MM.1S (cell line): ENCODE measurements around the gene HADH.

Source experiments
- DNase-seq: peaks from one replicate; pipeline ENCODE4 v3.0.0-alpha.2; 2015
- H2AFZ ChIP-seq: fragments of 300-600 bp; sonication (generic); 2 replicates; pipeline ENCODE4 v1.6.0; 2016; ENCODE audit warnings: antibody characterized with exemption, low read length
- H3F3A ChIP-seq: fragments of 300-600 bp; sonication (generic); 2 replicates; pipeline ENCODE4 v1.6.1; 2016; ENCODE audit warnings: mild to moderate bottlenecking, antibody characterized with exemption, low read length, moderate library complexity, mixed read lengths; ENCODE audit not compliant: insufficient read depth
- H3K27ac ChIP-seq: fragments of 300-600 bp; sonication (generic); 2 replicates; pipeline ENCODE4 v1.5.1; 2016; ENCODE audit warnings: mild to moderate bottlenecking, low read length
- H3K27me3 ChIP-seq: fragments of 300-600 bp; sonication (generic); replicated peaks from 2 replicates; pipeline ENCODE4 v1.6.0; 2016; ENCODE audit warnings: low read length; ENCODE audit not compliant: insufficient read depth
- H3K36me3 ChIP-seq: fragments of 300-600 bp; sonication (generic); replicated peaks from 2 replicates; pipeline ENCODE4 v1.6.1; 2016; ENCODE audit warnings: mild to moderate bottlenecking, low read length, mixed read lengths; ENCODE audit not compliant: insufficient read depth
- H3K4me1 ChIP-seq: fragments of 300-600 bp; sonication (generic); 2 replicates; pipeline ENCODE4 v1.6.1; 2016; ENCODE audit warnings: low read length, mixed read lengths
- H3K4me2 ChIP-seq: fragments of 300-600 bp; sonication (generic); 2 replicates; pipeline ENCODE4 v1.6.0; 2016; ENCODE audit warnings: low read depth, low read length
- H3K4me3 ChIP-seq: fragments of 300-600 bp; sonication (generic); 2 replicates; pipeline ENCODE4 v1.5.1; 2016; ENCODE audit warnings: low read length, mixed read lengths
- H3K79me2 ChIP-seq: fragments of 300-600 bp; sonication (generic); 2 replicates; pipeline ENCODE4 v1.6.1; 2016; ENCODE audit warnings: mixed run types, low read length, mixed read lengths
- H3K9ac ChIP-seq: fragments of 300-600 bp; sonication (generic); 2 replicates; pipeline ENCODE4 v1.6.1; 2016; ENCODE audit warnings: low read length, mixed read lengths
- H3K9me2 ChIP-seq: fragments of 300-600 bp; sonication (generic); replicated peaks from 2 replicates; pipeline ENCODE4 v1.6.1; 2016; ENCODE audit warnings: mild to moderate bottlenecking, low read length, mixed read lengths; ENCODE audit not compliant: insufficient read depth
- H3K9me3 ChIP-seq: fragments of 300-600 bp; sonication (generic); replicated peaks from 2 replicates; pipeline ENCODE4 v1.6.1; 2016; ENCODE audit warnings: mild to moderate bottlenecking, low read length, mixed read lengths; ENCODE audit not compliant: insufficient read depth
- H4K20me1 ChIP-seq: fragments of 300-600 bp; sonication (generic); 2 replicates; pipeline ENCODE4 v1.6.1; 2016; ENCODE audit warnings: mild to moderate bottlenecking, low read length, moderate library complexity, mixed read lengths; ENCODE audit not compliant: insufficient read depth
- EZH2 ChIP-seq: fragments of 300-600 bp; sonication (generic); optimal IDR thresholded peaks from 2 replicates; pipeline ENCODE3; 2017; ENCODE audit warnings: low read depth, mild to moderate bottlenecking, antibody characterized with exemption, low read length, mixed read lengths
- EZH2phosphoT487 ChIP-seq: fragments of 300-600 bp; sonication (generic); IDR thresholded peaks from 2 replicates; pipeline ENCODE4 v1.6.1; 2018; ENCODE audit warnings: antibody characterized with exemption, low read length
- TF ChIP-seq, protein P1 (sequence below): fragments of 300-600 bp; sonication (generic); IDR thresholded peaks from 2 replicates; pipeline ENCODE4 v1.5.1; 2016; ENCODE audit warnings: antibody characterized with exemption, low read length, mixed read lengths

The HADH gene

DNA sequence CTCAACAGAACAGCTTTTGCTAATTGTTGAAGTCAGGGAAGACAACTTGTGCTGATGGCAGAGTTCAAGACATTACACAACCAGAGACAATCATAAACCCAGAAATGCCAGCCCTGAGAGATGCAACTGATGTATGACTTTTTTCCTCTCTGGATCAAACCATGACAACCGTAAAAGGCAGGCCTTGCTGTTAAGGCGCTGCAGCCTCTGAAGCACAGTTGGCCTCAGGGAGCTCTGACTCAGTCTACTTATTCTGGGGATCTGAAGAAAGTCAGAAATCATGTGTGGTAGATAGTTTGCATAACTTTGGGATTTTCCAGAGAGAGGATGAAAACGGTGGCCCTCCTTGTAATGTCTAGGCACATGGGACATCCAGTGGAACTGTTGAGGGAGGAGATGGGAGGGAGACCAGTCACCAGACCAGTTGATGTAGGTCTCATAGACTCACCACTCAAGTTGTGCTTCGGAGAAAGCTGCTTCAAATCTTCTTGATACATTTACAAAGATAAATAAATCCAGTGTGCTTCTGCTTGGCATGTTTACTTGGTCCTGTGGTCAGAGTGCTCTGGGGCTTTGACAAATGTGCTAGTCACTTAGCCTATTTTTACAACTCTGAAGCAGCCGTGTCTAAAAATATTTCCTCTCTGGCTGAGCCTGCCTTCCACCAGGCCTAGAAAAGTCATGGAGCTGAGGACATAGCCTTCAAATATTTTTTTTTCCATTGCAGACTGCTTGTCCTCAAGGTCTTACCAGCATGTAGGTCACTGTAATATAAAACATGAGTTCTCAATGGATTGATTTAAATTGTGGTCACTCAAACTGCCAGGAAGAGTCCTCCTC is 7.5 kb downstream of the HADH start:
- Histone ChIP-seq H3K9me2 (no peaks in the 10 kb centered on the region), H2AFZ (no peak overlapping the region), H3K27me3 (no peaks in the 10 kb centered on the region), H3K9ac (no peak overlapping the region), H3F3A (peaks cover 11% of the 10 kb centered on the region; the same call in 1 of the 2 replicates), H3K4me1 (peaks cover 62% of the 10 kb centered on the region), H3K36me3 (peaks cover 5% of the 10 kb centered on the region; the same call in 1 of the 2 replicates), H3K4me3 (no peak overlapping the region), H3K9me3 (no peaks in the 10 kb centered on the region), H4K20me1 (no peaks in the 10 kb centered on the region), H3K79me2 (peaks cover 100% of the 10 kb centered on the region), H3K27ac (peak overlapping the region; percentile 33; the same call in 1 of the 2 replicates), H3K4me2 (peak overlapping the region; percentile 43)
- DNase-seq, result peak; percentile 33
- TF ChIP-seq, protein P1, sequence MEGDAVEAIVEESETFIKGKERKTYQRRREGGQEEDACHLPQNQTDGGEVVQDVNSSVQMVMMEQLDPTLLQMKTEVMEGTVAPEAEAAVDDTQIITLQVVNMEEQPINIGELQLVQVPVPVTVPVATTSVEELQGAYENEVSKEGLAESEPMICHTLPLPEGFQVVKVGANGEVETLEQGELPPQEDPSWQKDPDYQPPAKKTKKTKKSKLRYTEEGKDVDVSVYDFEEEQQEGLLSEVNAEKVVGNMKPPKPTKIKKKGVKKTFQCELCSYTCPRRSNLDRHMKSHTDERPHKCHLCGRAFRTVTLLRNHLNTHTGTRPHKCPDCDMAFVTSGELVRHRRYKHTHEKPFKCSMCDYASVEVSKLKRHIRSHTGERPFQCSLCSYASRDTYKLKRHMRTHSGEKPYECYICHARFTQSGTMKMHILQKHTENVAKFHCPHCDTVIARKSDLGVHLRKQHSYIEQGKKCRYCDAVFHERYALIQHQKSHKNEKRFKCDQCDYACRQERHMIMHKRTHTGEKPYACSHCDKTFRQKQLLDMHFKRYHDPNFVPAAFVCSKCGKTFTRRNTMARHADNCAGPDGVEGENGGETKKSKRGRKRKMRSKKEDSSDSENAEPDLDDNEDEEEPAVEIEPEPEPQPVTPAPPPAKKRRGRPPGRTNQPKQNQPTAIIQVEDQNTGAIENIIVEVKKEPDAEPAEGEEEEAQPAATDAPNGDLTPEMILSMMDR, result no peak
- TF ChIP-seq EZH2 (no peak), EZH2phosphoT487 (no peak)

DNA sequence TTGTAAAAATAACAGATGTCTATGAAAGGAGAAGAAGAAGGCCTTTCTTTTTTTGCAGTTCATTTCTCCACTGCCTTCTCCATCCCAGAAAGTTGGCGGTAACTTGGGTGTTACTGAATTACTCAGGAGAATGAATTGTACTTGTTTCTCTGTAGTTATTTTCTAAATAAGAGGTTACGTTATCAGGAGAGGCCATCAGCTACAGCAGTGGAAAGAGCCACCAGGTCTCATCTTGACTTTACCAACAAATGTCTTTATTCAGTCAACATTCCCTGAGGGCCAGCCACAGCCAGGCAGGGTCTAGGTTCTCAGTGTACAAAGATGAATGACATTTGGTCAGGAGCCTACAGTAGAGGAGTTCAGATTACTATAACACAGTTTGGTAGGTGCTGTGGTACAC is 8.1 kb downstream of the HADH start:
- H4K20me1 ChIP-seq, result no peaks in the 10 kb centered on the region
- H3K9me2 ChIP-seq, result no peaks in the 10 kb centered on the region
- H3K4me2 ChIP-seq, result peak overlapping the region; percentile 43; the same call in 1 of the 2 replicates
- peaks cover 98% of the 10 kb centered on the region for H3K79me2 ChIP-seq
- H3K27ac ChIP-seq, result peak overlapping the region; percentile 33; the same call in 1 of the 2 replicates
- no peak overlapping the region for H3K9ac ChIP-seq
- TF ChIP-seq EZH2phosphoT487 (no peak), EZH2 (no peak)
- TF ChIP-seq, protein P1, result no peak
- DNase-seq, result no peak
- no peaks in the 10 kb centered on the region for H3K27me3 ChIP-seq
- peaks cover 57% of the 10 kb centered on the region for H3K4me1 ChIP-seq
- no peak overlapping the region for H2AFZ ChIP-seq
- no peaks in the 10 kb centered on the region for H3K9me3 ChIP-seq
- H3F3A ChIP-seq, result peaks cover 11% of the 10 kb centered on the region; the same call in 1 of the 2 replicates
- peaks cover 5% of the 10 kb centered on the region; the same call in 1 of the 2 replicates for H3K36me3 ChIP-seq
- H3K4me3 ChIP-seq, result no peak overlapping the region

DNA sequence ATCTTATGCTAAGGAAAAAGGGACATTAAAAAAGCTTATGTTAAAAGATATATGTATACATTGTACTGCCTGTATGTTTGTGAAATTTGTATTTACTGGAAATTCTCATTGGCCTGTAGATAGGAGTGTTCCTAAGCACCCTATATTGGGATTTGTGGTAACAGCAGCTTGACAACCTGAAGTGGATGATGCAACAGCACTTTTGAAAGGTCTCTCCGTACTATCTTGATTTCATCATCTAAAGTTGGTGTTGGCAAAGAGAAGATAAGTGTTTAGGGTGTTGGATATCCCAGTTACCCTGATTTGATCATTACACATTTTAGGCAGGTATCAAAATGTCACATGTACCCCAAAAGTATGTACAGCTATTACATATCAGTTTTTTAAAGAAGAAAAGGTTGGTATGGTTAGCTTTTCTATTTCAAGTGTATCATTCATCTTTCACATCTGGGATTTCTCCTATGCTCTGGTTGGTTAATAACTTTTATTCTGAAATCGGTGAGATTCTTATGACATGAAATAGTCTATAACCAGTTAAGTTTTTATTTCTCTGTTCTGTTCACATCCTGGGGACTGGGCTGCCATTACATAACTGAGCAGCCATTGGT is 10.3 kb downstream of the HADH start:
- peaks cover 5% of the 10 kb centered on the region; the same call in 1 of the 2 replicates for H3K36me3 ChIP-seq
- H3F3A ChIP-seq, result no peaks in the 10 kb centered on the region; the same call in 1 of the 2 replicates
- H3K9me2 ChIP-seq, result no peaks in the 10 kb centered on the region
- no peak overlapping the region for H3K4me2 ChIP-seq
- no peak overlapping the region for H2AFZ ChIP-seq
- H3K27me3 ChIP-seq, result no peaks in the 10 kb centered on the region
- peaks cover 41% of the 10 kb centered on the region for H3K4me1 ChIP-seq
- no peak overlapping the region for H3K4me3 ChIP-seq
- DNase-seq, result no peak
- TF ChIP-seq EZH2phosphoT487, result no peak
- no peak for TF ChIP-seq EZH2
- TF ChIP-seq, protein P1, result no peak
- no peak overlapping the region for H3K9ac ChIP-seq
- H3K9me3 ChIP-seq, result no peaks in the 10 kb centered on the region
- H3K79me2 ChIP-seq, result peaks cover 93% of the 10 kb centered on the region
- no peak overlapping the region for H3K27ac ChIP-seq
- no peaks in the 10 kb centered on the region for H4K20me1 ChIP-seq
